ENCODE results near the gene BLOC1S6. TPM values are rescaled to one million over a fixed set of nuclear protein-coding genes. Genes with fewer than 3 reads are reported as not detected.

The BLOC1S6 gene
- total RNA-seq, 1 experiment from 2014 or later, result 28.7 TPM

DNA sequence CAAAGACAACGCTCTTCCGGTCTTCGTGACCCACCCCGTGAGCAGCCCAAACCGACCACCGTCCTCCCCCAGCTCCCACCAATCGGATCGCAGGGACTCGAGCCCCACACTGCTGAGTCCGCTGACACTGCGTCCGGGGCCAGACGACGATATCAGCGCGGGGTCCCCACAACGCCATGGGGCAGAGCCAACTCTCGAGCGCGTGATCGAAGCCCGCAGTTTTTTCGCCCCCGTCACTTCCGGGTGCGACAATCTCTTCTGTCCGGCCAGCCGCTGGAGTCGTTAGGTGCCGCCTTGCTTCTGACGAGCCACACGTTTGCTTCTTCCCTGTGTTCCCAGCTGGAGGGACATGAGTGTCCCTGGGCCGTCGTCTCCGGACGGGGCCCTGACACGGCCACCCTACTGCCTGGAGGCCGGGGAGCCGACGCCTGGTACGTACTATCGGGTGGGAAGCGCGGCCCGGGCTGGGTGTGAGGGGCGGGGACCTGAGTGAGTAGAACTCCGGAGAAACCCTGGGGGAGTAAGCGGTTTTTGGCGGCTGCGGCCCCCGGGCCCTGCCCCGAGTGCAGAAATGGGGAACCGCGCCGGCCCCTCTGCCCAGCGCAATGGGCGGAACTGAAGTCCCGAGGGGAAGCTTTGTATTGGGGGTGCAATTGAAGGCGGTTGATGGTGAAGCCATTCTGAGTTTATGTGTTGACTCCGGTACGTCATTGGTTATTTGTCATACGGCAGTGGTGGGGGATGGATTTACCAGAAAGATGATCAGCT lies at the start of gene BLOC1S6 (continued):
- TF ChIP-seq OVOL2 (CRISPR knock-in tag; IDR thresholded peaks at IDR 0.05; ENCODE audit: borderline replicate concordance), result no peak

DNA sequence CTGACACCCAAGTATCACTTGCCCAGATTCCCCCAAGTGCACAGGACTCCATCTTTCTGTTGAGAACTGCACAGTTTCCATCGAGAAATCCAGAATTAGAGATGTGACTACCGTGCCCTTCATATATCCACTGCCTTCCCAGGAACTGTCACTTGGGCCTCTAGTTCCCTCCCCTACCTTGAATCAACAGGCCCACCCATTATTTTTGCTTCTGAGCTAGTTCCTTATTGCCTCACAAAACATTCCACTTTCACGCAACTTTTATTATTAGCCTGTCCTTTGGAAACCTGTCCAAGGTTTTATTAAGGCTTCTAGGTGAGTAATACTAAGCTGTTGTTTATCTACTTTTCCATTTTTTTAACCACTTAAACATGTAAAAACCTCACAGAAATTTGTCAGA lies 47.5 kb upstream of the BLOC1S6 start:
- TF ChIP-seq, protein P1, sequence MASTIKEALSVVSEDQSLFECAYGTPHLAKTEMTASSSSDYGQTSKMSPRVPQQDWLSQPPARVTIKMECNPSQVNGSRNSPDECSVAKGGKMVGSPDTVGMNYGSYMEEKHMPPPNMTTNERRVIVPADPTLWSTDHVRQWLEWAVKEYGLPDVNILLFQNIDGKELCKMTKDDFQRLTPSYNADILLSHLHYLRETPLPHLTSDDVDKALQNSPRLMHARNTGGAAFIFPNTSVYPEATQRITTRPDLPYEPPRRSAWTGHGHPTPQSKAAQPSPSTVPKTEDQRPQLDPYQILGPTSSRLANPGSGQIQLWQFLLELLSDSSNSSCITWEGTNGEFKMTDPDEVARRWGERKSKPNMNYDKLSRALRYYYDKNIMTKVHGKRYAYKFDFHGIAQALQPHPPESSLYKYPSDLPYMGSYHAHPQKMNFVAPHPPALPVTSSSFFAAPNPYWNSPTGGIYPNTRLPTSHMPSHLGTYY (CRISPR knock-in tag; IDR thresholded peaks at IDR 0.05), result no peak
- TF ChIP-seq JAZF1 (CRISPR knock-in tag; IDR thresholded peaks at IDR 0.05) (no peak), MXD4 (CRISPR knock-in tag; IDR thresholded peaks at IDR 0.05; ENCODE audit: borderline replicate concordance) (no peak), KAT7 (CRISPR knock-in tag; IDR thresholded peaks at IDR 0.05; ENCODE audit: borderline replicate concordance) (no peak), MYBL2 (CRISPR knock-in tag; IDR thresholded peaks at IDR 0.05) (no peak), NR1H2 (CRISPR knock-in tag; IDR thresholded peaks at IDR 0.05) (no peak), IRF2 (CRISPR knock-in tag; IDR thresholded peaks at IDR 0.05; ENCODE audit: borderline replicate concordance, low read depth) (no peak), ZNF396 (CRISPR knock-in tag; IDR thresholded peaks at IDR 0.05; ENCODE audit: borderline replicate concordance) (no peak), GABPB1 (CRISPR knock-in tag; IDR thresholded peaks at IDR 0.05) (no peak), ZNF263 (CRISPR knock-in tag; IDR thresholded peaks at IDR 0.05; ENCODE audit: low read depth) (no peak), TP53 (CRISPR knock-in tag; IDR thresholded peaks at IDR 0.05) (no peak), ETV6 (CRISPR knock-in tag; IDR thresholded peaks at IDR 0.05) (no peak)
- TF ChIP-seq, protein P2, sequence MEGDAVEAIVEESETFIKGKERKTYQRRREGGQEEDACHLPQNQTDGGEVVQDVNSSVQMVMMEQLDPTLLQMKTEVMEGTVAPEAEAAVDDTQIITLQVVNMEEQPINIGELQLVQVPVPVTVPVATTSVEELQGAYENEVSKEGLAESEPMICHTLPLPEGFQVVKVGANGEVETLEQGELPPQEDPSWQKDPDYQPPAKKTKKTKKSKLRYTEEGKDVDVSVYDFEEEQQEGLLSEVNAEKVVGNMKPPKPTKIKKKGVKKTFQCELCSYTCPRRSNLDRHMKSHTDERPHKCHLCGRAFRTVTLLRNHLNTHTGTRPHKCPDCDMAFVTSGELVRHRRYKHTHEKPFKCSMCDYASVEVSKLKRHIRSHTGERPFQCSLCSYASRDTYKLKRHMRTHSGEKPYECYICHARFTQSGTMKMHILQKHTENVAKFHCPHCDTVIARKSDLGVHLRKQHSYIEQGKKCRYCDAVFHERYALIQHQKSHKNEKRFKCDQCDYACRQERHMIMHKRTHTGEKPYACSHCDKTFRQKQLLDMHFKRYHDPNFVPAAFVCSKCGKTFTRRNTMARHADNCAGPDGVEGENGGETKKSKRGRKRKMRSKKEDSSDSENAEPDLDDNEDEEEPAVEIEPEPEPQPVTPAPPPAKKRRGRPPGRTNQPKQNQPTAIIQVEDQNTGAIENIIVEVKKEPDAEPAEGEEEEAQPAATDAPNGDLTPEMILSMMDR (IDR thresholded peaks at IDR 0.05), result no peak
- TF ChIP-seq, protein P3, sequence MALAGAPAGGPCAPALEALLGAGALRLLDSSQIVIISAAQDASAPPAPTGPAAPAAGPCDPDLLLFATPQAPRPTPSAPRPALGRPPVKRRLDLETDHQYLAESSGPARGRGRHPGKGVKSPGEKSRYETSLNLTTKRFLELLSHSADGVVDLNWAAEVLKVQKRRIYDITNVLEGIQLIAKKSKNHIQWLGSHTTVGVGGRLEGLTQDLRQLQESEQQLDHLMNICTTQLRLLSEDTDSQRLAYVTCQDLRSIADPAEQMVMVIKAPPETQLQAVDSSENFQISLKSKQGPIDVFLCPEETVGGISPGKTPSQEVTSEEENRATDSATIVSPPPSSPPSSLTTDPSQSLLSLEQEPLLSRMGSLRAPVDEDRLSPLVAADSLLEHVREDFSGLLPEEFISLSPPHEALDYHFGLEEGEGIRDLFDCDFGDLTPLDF (CRISPR knock-in tag; IDR thresholded peaks at IDR 0.05), result no peak
- TF ChIP-seq, protein P4, sequence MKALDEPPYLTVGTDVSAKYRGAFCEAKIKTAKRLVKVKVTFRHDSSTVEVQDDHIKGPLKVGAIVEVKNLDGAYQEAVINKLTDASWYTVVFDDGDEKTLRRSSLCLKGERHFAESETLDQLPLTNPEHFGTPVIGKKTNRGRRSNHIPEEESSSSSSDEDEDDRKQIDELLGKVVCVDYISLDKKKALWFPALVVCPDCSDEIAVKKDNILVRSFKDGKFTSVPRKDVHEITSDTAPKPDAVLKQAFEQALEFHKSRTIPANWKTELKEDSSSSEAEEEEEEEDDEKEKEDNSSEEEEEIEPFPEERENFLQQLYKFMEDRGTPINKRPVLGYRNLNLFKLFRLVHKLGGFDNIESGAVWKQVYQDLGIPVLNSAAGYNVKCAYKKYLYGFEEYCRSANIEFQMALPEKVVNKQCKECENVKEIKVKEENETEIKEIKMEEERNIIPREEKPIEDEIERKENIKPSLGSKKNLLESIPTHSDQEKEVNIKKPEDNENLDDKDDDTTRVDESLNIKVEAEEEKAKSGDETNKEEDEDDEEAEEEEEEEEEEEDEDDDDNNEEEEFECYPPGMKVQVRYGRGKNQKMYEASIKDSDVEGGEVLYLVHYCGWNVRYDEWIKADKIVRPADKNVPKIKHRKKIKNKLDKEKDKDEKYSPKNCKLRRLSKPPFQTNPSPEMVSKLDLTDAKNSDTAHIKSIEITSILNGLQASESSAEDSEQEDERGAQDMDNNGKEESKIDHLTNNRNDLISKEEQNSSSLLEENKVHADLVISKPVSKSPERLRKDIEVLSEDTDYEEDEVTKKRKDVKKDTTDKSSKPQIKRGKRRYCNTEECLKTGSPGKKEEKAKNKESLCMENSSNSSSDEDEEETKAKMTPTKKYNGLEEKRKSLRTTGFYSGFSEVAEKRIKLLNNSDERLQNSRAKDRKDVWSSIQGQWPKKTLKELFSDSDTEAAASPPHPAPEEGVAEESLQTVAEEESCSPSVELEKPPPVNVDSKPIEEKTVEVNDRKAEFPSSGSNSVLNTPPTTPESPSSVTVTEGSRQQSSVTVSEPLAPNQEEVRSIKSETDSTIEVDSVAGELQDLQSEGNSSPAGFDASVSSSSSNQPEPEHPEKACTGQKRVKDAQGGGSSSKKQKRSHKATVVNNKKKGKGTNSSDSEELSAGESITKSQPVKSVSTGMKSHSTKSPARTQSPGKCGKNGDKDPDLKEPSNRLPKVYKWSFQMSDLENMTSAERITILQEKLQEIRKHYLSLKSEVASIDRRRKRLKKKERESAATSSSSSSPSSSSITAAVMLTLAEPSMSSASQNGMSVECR (CRISPR knock-in tag; IDR thresholded peaks at IDR 0.05; ENCODE audit: borderline replicate concordance), result no peak
- Mint-ChIP-seq H3K36me3 (no peaks in the 10 kb centered on the region), H3K27ac (no peak overlapping the region), H3K9me3 (no peaks in the 10 kb centered on the region), H3K27me3 (ENCODE audit: low read depth) (peaks cover 6% of the 10 kb centered on the region; the same call in 1 of the 2 replicates), H3K4me3 (no peak overlapping the region), H3K4me1 (peaks cover 8% of the 10 kb centered on the region)
- DNase-seq (ENCODE audit: low spot score) (no peak), ATAC-seq (no peak)
- ChIA-PET POLR2A (no interaction called here), CTCF (interaction anchor here (1.3 kb wide), 1 partner anchor 35 kb away, joined by 5 read pairs; no protein-coding TSS in a partner anchor)

All from WTC11 (cell line).